H9 (cell line): Measurements from ENCODE around the gene DIO1. TPM values are rescaled to one million over a fixed set of nuclear protein-coding genes. Genes with fewer than 3 reads are reported as not detected.

Source experiments
- DNase-seq: peaks from one replicate; pipeline ENCODE4 v3.0.0-alpha.2; 2017
- H2AFZ ChIP-seq: one replicate; pipeline ENCODE4 v1.6.1; 2013; ENCODE audit warnings: mild to moderate bottlenecking, low read length, control low read depth, moderate library complexity
- H2AK5ac ChIP-seq: 2 replicates; pipeline ENCODE4 v1.6.1; 2013; ENCODE audit warnings: low read length, control low read depth, mixed read lengths; ENCODE audit not compliant: insufficient read length
- H2BK120ac ChIP-seq: one replicate; pipeline ENCODE4 v1.6.1; 2013; ENCODE audit warnings: low read depth, mild to moderate bottlenecking, low read length, control low read depth, inconsistent platforms; ENCODE audit not compliant: poor library complexity, severe bottlenecking
- H2BK12ac ChIP-seq: 2 replicates; pipeline ENCODE4 v1.6.1; 2013; ENCODE audit warnings: low read length, control low read depth, mixed read lengths, low read depth; ENCODE audit not compliant: insufficient read length
- H2BK15ac ChIP-seq: 2 replicates; pipeline ENCODE4 v1.6.1; 2013; ENCODE audit warnings: low read depth, low read length, control low read depth
- H2BK20ac ChIP-seq: one replicate; pipeline ENCODE4 v1.6.1; 2013; ENCODE audit warnings: low read depth, mild to moderate bottlenecking, low read length, control low read depth, inconsistent platforms; ENCODE audit not compliant: poor library complexity, severe bottlenecking
- H2BK5ac ChIP-seq: 2 replicates; pipeline ENCODE4 v1.6.1; 2013; ENCODE audit warnings: low read length, control low read depth, mixed read lengths; ENCODE audit not compliant: insufficient read length
- H3K14ac ChIP-seq: 2 replicates; pipeline ENCODE4 v1.6.1; 2013; ENCODE audit warnings: low read length, control low read depth; ENCODE audit not compliant: insufficient read depth
- H3K18ac ChIP-seq: 2 replicates; pipeline ENCODE4 v1.6.1; 2013; ENCODE audit warnings: low read depth, mild to moderate bottlenecking, mixed read lengths, low read length, control low read depth; ENCODE audit not compliant: insufficient read length
- H3K23ac ChIP-seq: 2 replicates; pipeline ENCODE4 v1.6.1; 2013; ENCODE audit warnings: low read length, control low read depth, mixed read lengths, low read depth; ENCODE audit not compliant: insufficient read length
- H3K23me2 ChIP-seq: 2 replicates; pipeline ENCODE4 v1.6.1; 2013; ENCODE audit warnings: low read depth, mild to moderate bottlenecking, mixed read lengths, low read length, control low read depth; ENCODE audit not compliant: insufficient read length, poor library complexity, severe bottlenecking
- H3K27ac ChIP-seq: 2 replicates; pipeline ENCODE4 v1.5.1; 2013; ENCODE audit warnings: low read length, control low read depth, mixed read lengths, low read depth; ENCODE audit not compliant: insufficient read length
- H3K27me3 ChIP-seq: 2 replicates; pipeline ENCODE4 v1.6.1; 2013; ENCODE audit warnings: low read length, control low read depth, inconsistent platforms; ENCODE audit not compliant: insufficient read depth
- H3K4ac ChIP-seq: 2 replicates; pipeline ENCODE4 v1.6.1; 2013; ENCODE audit warnings: low read depth, mild to moderate bottlenecking, control low read depth, inconsistent platforms, low read length, moderate library complexity
- H3K4me1 ChIP-seq: 2 replicates; pipeline ENCODE4 v1.6.1; 2013; ENCODE audit warnings: low read length, control low read depth, inconsistent platforms; ENCODE audit not compliant: insufficient read depth
- H3K4me2 ChIP-seq: 2 replicates; pipeline ENCODE4 v1.6.1; 2013; ENCODE audit warnings: low read length, control low read depth, mixed read lengths; ENCODE audit not compliant: insufficient read length, insufficient read depth
- H3K56ac ChIP-seq: 2 replicates; pipeline ENCODE4 v1.6.1; 2013; ENCODE audit warnings: low read depth, mild to moderate bottlenecking, mixed read lengths, low read length, control low read depth; ENCODE audit not compliant: insufficient read length
- H3K79me1 ChIP-seq: 2 replicates; pipeline ENCODE4 v1.6.1; 2013; ENCODE audit warnings: low read depth, mild to moderate bottlenecking, moderate library complexity, low read length, control low read depth, inconsistent platforms; ENCODE audit not compliant: insufficient read depth, poor library complexity, severe bottlenecking
- H3K79me2 ChIP-seq: 2 replicates; pipeline ENCODE4 v1.6.1; 2013; ENCODE audit warnings: low read length, control low read depth, inconsistent platforms; ENCODE audit not compliant: insufficient read depth
- H3K9ac ChIP-seq: 2 replicates; pipeline ENCODE4 v1.6.1; 2013; ENCODE audit warnings: low read length, control low read depth, mixed read lengths; ENCODE audit not compliant: insufficient read length; ENCODE audit errors: extremely low read depth
- H3K9me3 ChIP-seq: one replicate; pipeline ENCODE4 v1.6.1; 2013; ENCODE audit warnings: low read depth, low read length, inconsistent platforms; ENCODE audit not compliant: control insufficient read depth
- H3T11ph ChIP-seq: one replicate; pipeline ENCODE4 v1.6.1; 2013; ENCODE audit warnings: mild to moderate bottlenecking, low read length, control low read depth, inconsistent platforms
- H4K20me1 ChIP-seq: one replicate; pipeline ENCODE4 v1.6.1; 2013; ENCODE audit not compliant: control insufficient read depth, insufficient read length, insufficient read depth
- H4K5ac ChIP-seq: 2 replicates; pipeline ENCODE4 v1.6.1; 2013; ENCODE audit warnings: low read depth, mild to moderate bottlenecking, mixed read lengths, low read length, control low read depth; ENCODE audit not compliant: insufficient read length
- H4K8ac ChIP-seq: replicated peaks from 2 replicates; pipeline ENCODE4 v1.6.1; 2013; ENCODE audit warnings: low read length, control low read depth, mixed read lengths, low read depth; ENCODE audit not compliant: insufficient read length
- H4K91ac ChIP-seq: 2 replicates; pipeline ENCODE4 v1.6.1; 2013; ENCODE audit warnings: low read depth, mild to moderate bottlenecking, moderate library complexity, mixed read lengths, low read length, control low read depth; ENCODE audit not compliant: insufficient read length
- H3K27ac Mint-ChIP-seq, 3 experiments: 2 replicates in 2 of 3; 3 replicates in 1 of 3; pipeline ENCODE4 v1.8.0; 2020 to 2021; ENCODE audit warnings: mixed read lengths in 3 of 3, mild to moderate bottlenecking in 1 of 3, moderate library complexity in 1 of 3
- H3K27me3 Mint-ChIP-seq: 2 replicates; pipeline ENCODE4 v1.8.0; 2021; ENCODE audit warnings: low read depth, mild to moderate bottlenecking, moderate library complexity, mixed read lengths
- H3K36me3 Mint-ChIP-seq, 3 experiments: 2 replicates in 2 of 3; 3 replicates in 1 of 3; pipeline ENCODE4 v1.8.0; 2020 to 2021; ENCODE audit warnings: low read depth in 3 of 3, mixed read lengths in 3 of 3; ENCODE audit not compliant: insufficient read depth in 1 of 3
- H3K4me1 Mint-ChIP-seq, 2 experiments: 2 replicates each; pipeline ENCODE4 v1.8.0; 2020; ENCODE audit warnings: mixed read lengths in 2 of 2
- H3K4me3 Mint-ChIP-seq, 2 experiments: 2 replicates in 1 of 2; 3 replicates in 1 of 2; pipeline ENCODE4 v1.8.0; 2020 to 2021; ENCODE audit warnings: mild to moderate bottlenecking in 2 of 2, mixed read lengths in 2 of 2, moderate library complexity in 1 of 2
- H3K9me3 Mint-ChIP-seq, 2 experiments: 2 replicates in 1 of 2; 3 replicates in 1 of 2; pipeline ENCODE4 v1.8.0; 2020; ENCODE audit warnings: mild to moderate bottlenecking in 2 of 2, mixed read lengths in 2 of 2, moderate library complexity in 1 of 2
- WGBS: extraction: QIAGEN DNeasy Blood & Tissue Kit; methylation state at CpG from one replicate; pipeline ENCODE4 v1.1.7; 2013; ENCODE audit warnings: missing lambda C conversion rate, low lambda C conversion rate, mixed read lengths; ENCODE audit not compliant: insufficient read length; ENCODE audit errors: extremely low coverage; 5-methylcytosine and 5-hydroxymethylcytosine counted together
- total RNA-seq: library from RNA; stranded (reverse); gene quantifications from 2 replicates; pipeline ENCODE4 v1.2.1, GENCODE V29; 2021
- TF ChIP-seq, protein P1 (sequence below): fragments of 200-600 bp; sonication (generic); conservative IDR thresholded peaks from 3 replicates; pipeline ENCODE4 v1.8.0; 2021; ENCODE audit warnings: antibody characterized with exemption, mild to moderate bottlenecking

DIO1 gene
- total RNA-seq, 1 experiment from 2014 or later: not detected

DNA sequence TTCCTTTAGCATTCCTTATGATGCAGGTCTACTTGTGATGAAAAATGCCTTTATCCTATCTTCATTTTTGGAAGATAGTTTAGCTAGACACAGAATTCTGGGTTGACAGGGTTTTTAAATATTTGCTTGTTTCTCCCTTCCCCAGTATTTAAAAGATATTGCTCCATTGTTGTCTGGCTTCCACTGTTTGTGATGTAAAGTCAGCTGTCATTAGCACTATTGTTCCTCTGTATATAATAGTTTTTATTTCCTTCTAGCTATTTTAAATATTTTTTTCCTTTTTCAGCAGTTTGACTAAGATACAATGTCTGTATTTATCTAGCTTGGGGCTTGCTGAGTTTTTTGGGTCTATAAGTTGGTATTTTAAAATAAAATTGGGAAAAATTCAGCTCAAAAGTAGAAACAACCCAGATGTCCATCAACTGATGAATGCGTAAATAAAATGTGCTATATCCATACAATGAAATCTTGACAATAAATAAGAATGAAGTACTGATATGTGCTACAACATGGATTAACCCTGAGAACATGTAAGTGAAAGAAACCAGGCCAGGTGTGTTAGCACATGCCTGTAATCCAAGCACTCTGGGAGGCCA is 40.3 kb downstream of the DIO1 start:
- H3K4me1 Mint-ChIP-seq: no peaks in the 10 kb centered on the region
- TF ChIP-seq, protein P1, sequence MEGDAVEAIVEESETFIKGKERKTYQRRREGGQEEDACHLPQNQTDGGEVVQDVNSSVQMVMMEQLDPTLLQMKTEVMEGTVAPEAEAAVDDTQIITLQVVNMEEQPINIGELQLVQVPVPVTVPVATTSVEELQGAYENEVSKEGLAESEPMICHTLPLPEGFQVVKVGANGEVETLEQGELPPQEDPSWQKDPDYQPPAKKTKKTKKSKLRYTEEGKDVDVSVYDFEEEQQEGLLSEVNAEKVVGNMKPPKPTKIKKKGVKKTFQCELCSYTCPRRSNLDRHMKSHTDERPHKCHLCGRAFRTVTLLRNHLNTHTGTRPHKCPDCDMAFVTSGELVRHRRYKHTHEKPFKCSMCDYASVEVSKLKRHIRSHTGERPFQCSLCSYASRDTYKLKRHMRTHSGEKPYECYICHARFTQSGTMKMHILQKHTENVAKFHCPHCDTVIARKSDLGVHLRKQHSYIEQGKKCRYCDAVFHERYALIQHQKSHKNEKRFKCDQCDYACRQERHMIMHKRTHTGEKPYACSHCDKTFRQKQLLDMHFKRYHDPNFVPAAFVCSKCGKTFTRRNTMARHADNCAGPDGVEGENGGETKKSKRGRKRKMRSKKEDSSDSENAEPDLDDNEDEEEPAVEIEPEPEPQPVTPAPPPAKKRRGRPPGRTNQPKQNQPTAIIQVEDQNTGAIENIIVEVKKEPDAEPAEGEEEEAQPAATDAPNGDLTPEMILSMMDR: no peak
- H3K9me3 ChIP-seq: no peaks in the 10 kb centered on the region
- no peak overlapping the region for H2BK20ac ChIP-seq
- no peaks in the 10 kb centered on the region for H3K27me3 ChIP-seq
- no peak overlapping the region for H3K9ac ChIP-seq
- no peaks in the 10 kb centered on the region for H3K79me2 ChIP-seq
- no peaks in the 10 kb centered on the region for H3K4me1 ChIP-seq
- H3K56ac ChIP-seq: no peak overlapping the region
- no peak overlapping the region for H3K4ac ChIP-seq
- H4K5ac ChIP-seq: no peak overlapping the region
- H2BK5ac ChIP-seq: no peak overlapping the region
- DNase-seq: no peak
- no peak overlapping the region for H4K91ac ChIP-seq
- no peak overlapping the region for H3K14ac ChIP-seq
- no peak overlapping the region for H2BK12ac ChIP-seq
- H3K18ac ChIP-seq: no peak overlapping the region
- H3K23ac ChIP-seq: no peak overlapping the region
- no peak overlapping the region for H2BK15ac ChIP-seq
- peaks cover 16 to 20% of the 10 kb centered on the region in 2 experiments for H3K9me3 Mint-ChIP-seq
- H4K8ac ChIP-seq: no peak overlapping the region
- H2BK120ac ChIP-seq: no peak overlapping the region
- WGBS: no CpG with 5 or more reads among the region's 1 CpG
- no peaks in the 10 kb centered on the region for H3K27me3 Mint-ChIP-seq
- H3K79me1 ChIP-seq: no peaks in the 10 kb centered on the region
- H4K20me1 ChIP-seq: no peaks in the 10 kb centered on the region
- H2AK5ac ChIP-seq: no peak overlapping the region
- H3K27ac ChIP-seq: no peak overlapping the region
- no peak overlapping the region for H3K4me3 Mint-ChIP-seq
- no peak overlapping the region for H3K27ac Mint-ChIP-seq
- no peak overlapping the region for H3T11ph ChIP-seq
- H3K23me2 ChIP-seq: no peaks in the 10 kb centered on the region
- peaks cover 22 to 51% (median 31%) of the 10 kb centered on the region in 3 experiments for H3K36me3 Mint-ChIP-seq
- no peak overlapping the region for H3K4me2 ChIP-seq
- H2AFZ ChIP-seq: no peak overlapping the region
